Mononuclear cell (primary cell): ENCODE data around the gene SVIL. TPM values are rescaled to one million over a fixed set of nuclear protein-coding genes. Genes with fewer than 3 reads are reported as not detected.

Experiments used
- H3K27me3 ChIP-seq: 2 replicates; pipeline ENCODE4 v1.6.0; 2011; ENCODE audit warnings: low read length, control low read depth; ENCODE audit not compliant: insufficient read depth
- H3K4me1 ChIP-seq: 2 replicates; pipeline ENCODE4 v1.5.1; 2011; ENCODE audit warnings: mild to moderate bottlenecking, low read length, control low read depth; ENCODE audit not compliant: insufficient read depth
- H3K4me3 ChIP-seq: 2 replicates; pipeline ENCODE4 v1.5.1; 2011; ENCODE audit warnings: mild to moderate bottlenecking, low read length, moderate library complexity
- H3K9me3 ChIP-seq: 2 replicates; pipeline ENCODE4 v1.5.1; 2011; ENCODE audit warnings: low read depth, mild to moderate bottlenecking, control low read depth, low read length
- total RNA-seq: library from RNA; depleted of rRNA; stranded (reverse); fragments of >200 nt; gene quantifications from one replicate; pipeline ENCODE4 v1.2.3, GENCODE V29; 2012

The SVIL gene
- total RNA-seq, 1 donor: 39.5 TPM

DNA sequence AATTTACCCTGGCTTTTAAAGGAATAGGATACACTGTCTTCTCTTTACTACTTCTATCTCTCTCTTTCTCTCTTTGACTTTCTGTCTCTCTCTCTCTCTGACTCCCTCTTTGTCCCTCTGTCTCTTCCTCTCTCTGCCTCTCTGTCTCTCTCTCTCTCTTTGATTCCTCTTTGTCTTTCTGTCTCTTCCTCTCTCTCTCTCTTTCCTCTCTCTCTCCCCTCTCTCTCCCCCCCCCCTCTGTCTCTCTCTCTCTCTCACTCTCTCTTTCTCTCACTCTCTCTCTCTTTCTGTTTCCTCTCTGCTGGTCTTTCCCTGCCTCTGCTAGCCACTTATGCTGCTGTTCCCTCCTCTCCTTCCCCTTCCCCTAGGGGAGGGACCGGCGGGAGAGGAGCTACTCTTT, 196.9 kb downstream of the SVIL start:
- Histone ChIP-seq H3K4me3 (no peak overlapping the region), H3K9me3 (no peaks in the 10 kb centered on the region), H3K27me3 (no peaks in the 10 kb centered on the region), H3K4me1 (no peaks in the 10 kb centered on the region)

DNA sequence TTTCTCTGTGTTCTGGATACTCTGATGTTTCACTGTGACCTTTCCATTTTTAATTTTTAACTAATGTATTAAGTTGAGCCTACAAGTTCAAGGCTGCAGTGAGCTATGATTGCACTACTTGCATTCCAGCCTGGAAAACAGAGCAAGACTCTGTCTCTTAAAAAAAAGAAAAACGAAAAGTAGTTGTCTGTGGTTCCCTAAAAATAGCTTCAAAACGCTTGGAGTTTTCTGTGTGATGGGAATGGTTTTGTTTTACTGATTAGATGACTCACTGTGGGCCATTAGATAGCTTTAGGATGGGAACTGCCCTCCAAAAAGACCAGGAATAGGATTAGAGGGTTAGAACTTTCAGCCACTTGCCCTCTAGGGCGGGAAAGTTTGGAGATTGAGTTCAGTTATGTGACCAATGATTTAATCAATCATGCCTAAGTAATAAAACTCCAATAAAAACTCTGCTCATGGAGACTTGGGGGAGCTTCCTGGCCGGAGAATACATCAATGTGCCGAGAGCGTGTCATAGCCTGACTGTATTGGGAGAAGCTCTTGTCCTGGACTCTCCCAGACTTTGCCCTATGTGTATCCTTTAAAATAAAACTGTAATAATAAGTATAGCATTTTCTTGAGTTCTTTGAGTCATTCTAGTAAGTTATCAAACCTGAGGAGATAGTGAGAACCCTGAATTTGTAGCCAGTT, 198.8 kb downstream of the SVIL start:
- Histone ChIP-seq H3K4me1 (no peaks in the 10 kb centered on the region), H3K4me3 (no peak overlapping the region), H3K9me3 (no peaks in the 10 kb centered on the region), H3K27me3 (no peaks in the 10 kb centered on the region)

DNA sequence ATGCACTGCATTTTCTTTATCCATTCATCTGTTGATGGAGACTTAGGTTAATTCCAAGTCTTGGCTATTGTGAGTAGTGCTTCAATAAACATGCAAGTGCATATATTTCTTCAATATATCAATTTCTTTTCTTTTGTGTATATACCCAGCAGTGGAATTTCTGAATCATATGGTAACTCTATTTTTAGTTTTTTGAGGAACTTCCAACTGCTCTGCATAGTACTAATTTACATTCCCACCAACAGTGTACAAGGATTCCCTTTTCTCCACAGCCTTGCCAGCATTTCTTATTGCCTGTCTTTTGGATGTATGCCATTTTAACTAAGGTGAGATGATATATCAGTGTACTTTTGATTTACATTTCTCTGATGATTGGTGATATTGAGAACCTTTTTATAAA, 200.7 kb downstream of the SVIL start:
- no peaks in the 10 kb centered on the region for H3K9me3 ChIP-seq
- no peak overlapping the region for H3K4me3 ChIP-seq
- H3K4me1 ChIP-seq: no peaks in the 10 kb centered on the region
- no peaks in the 10 kb centered on the region for H3K27me3 ChIP-seq

DNA sequence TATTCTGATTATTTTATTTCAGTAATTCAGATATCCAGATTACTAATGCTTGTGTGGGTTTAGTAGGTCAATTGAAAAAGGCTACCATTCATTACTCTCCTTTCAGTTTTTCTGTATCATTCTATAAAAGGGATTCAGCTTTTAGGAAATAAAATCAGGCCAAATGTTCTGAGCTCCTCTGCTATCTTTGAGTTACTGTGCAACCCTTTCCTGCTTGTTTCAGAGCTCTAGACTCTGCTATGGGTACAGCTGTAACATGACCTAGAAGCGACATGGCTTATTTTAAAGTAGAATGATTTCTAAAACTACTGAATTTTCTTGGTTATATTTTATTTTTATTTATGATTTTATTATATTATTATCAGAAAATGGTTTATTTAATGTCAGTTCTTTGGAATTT, 203.1 kb downstream of the SVIL start:
- Histone ChIP-seq H3K4me3 (no peak overlapping the region), H3K27me3 (no peaks in the 10 kb centered on the region), H3K4me1 (no peaks in the 10 kb centered on the region)

DNA sequence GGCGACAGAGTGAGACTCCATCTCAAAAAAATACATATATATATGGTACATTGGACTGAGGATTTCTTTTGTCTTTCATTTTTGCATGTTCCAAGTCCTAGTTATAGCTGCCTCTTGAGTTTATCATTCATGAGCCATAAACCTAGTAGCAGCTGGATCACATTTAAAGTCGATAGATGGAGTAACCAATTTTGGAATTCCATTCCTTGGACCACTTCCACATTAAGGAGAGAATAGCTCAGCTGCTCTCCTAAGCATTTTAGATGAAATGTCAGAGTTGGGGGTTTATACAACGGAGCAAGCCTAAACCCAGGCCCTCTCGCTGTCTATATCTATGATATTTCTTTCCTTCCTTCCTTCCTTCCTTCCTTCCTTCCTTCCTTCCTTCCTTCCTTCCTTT, 204.7 kb downstream of the SVIL start:
- Histone ChIP-seq H3K27me3 (no peaks in the 10 kb centered on the region), H3K4me3 (no peak overlapping the region), H3K4me1 (no peaks in the 10 kb centered on the region), H3K9me3 (no peaks in the 10 kb centered on the region)

More for the DNA sequence above, 203.1 kb downstream of the SVIL start:
- no peaks in the 10 kb centered on the region for H3K9me3 ChIP-seq

DNA sequence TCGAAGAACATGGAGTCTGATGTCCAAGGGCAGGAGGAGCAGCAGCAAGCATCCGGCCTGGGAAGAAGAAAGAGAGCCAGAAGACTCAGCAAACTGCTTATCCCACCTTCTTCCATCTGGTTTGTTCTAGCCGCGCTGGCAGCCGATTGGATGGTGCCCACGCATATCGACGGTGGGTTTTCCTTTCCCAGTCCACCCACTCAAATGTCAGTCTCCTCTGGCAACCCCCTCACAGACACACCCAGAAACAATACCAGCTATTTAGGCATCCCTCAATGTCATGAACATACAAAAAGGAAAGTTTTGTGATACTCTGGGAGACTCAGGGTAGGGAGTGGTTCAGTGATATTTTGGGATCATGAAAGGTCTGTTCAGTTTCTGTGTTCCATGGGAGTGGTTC, 206.3 kb downstream of the SVIL start:
- Histone ChIP-seq H3K4me1 (no peaks in the 10 kb centered on the region), H3K4me3 (no peak overlapping the region), H3K27me3 (no peaks in the 10 kb centered on the region), H3K9me3 (no peaks in the 10 kb centered on the region)

DNA sequence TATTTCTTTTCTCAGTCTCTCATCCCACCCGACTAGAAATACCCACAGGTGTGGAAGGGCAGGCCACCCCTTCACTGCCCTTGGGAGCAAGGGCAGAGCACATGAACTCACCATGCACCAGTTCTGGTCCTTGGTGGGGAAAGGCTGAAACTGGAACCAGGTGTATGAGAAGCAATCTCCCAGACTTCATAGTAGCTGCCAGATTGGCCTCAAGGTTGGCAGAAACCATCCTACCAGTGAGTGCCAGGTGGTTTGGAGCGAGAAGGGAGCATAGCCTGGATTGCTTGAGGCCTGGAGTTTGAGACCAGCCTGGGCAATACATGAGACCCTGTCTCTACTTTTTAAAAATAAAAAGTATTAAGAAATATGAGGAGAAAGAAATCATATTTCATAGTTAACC, 207.1 kb downstream of the SVIL start:
- H3K4me1 ChIP-seq: no peaks in the 10 kb centered on the region
- no peaks in the 10 kb centered on the region for H3K27me3 ChIP-seq
- no peaks in the 10 kb centered on the region for H3K9me3 ChIP-seq
- H3K4me3 ChIP-seq: no peak overlapping the region

DNA sequence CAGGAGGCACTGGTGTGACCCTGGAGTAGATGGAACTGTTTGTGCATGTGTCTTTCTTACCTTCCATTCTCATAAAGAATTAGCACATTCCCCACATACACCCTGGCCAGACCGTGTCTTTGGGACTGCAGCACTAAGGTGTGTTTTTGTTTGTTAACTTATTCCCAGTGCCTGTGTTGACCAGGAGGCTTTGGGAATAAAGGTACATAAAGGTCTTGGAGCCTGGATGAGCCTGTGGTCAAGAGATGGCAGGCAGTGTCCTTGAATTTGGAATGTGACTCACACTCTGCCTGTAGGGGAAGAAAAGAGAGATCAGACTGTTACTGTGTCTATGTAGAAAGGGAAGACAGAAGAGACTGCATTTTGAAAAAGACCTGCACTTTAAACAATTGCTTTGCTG, 208.4 kb downstream of the SVIL start:
- H3K9me3 ChIP-seq: no peaks in the 10 kb centered on the region
- no peak overlapping the region for H3K4me3 ChIP-seq
- H3K4me1 ChIP-seq: no peaks in the 10 kb centered on the region

DNA sequence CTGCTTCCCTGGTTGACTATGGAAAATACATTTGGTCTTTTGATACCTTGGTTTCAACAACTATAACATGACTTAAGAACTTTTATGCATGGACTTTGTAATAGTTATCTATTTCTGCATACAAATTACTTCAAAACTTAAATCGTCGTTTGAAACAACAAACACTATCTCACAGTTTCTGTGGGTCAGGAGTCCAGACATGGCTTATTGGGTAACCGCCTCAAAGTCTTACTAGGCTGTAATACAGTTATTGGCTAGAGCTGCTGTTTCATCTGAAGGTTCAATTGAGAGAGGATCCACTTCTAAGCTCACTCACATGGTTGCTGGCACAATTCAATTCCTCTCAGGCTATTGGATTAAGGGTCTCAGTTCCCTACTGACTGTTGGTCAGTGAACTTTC, 210.8 kb downstream of the SVIL start:
- H3K9me3 ChIP-seq: no peaks in the 10 kb centered on the region
- no peaks in the 10 kb centered on the region for H3K4me1 ChIP-seq

More for the DNA sequence above, 208.4 kb downstream of the SVIL start:
- no peaks in the 10 kb centered on the region for H3K27me3 ChIP-seq

DNA sequence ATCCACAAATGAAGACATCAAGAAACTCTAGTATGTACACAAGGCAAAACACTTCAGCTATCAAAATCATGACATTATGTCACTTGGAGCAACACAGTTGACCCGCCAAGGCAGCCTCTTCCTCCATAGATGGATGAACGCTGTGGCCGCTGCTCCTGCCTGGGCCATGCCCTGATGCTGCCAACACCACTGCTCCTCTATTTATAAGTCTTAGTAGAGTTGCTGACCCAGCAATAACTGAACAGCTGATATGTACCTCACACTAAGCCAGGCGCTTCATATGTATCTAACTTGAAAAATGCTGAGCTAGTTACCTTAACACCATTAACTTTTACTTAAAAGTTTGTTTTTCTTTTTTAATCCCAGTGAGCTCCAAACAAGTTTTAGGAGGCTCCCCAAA, 214.0 kb downstream of the SVIL start:
- H3K4me1 ChIP-seq: no peaks in the 10 kb centered on the region
- H3K4me3 ChIP-seq: no peak overlapping the region
- H3K9me3 ChIP-seq: no peaks in the 10 kb centered on the region
- no peaks in the 10 kb centered on the region for H3K27me3 ChIP-seq

More for the DNA sequence above, 210.8 kb downstream of the SVIL start:
- H3K27me3 ChIP-seq: no peaks in the 10 kb centered on the region
- no peak overlapping the region for H3K4me3 ChIP-seq

DNA sequence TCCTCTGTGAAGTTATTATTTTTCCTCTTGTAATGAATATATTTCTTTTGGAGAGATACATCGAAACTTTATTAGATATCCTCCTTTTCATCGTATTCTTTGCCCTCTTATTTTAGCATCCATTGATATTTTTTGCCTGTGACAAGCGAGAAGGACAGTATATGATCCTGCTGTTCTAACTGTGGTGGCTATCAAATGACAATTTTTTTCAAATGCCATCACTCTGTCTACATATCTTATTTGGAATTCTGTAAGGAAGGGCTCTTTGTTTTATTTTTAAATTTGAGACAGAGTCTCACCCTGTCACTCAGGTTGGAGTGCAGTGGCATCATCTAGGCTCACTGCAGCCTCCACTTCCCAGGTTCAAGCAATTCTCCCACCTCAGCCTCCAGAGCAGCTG, 217.4 kb downstream of the SVIL start:
- Histone ChIP-seq H3K4me3 (no peak overlapping the region), H3K9me3 (no peaks in the 10 kb centered on the region), H3K4me1 (peaks cover 8% of the 10 kb centered on the region), H3K27me3 (no peaks in the 10 kb centered on the region)

DNA sequence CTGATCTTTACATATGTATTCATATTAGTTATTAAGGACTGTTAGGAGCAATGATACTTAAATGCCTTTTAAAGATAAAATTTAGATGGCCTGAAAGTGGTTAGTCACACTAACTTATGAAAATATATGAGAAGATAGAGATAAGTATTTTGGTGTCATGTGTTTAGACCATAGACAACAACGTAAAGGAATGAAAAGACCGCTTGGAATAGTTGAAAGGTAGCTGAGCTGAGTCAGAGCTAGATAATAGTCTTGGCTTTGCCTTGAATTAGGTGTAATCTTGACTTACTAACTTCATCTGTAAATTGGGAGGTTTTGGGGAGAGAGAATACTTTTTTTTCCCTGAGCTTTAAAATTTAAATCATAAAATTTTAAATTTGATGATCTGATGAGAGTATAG, 218.9 kb downstream of the SVIL start:
- no peaks in the 10 kb centered on the region for H3K9me3 ChIP-seq
- H3K27me3 ChIP-seq: no peaks in the 10 kb centered on the region
- no peak overlapping the region for H3K4me3 ChIP-seq
- H3K4me1 ChIP-seq: peaks cover 16% of the 10 kb centered on the region

DNA sequence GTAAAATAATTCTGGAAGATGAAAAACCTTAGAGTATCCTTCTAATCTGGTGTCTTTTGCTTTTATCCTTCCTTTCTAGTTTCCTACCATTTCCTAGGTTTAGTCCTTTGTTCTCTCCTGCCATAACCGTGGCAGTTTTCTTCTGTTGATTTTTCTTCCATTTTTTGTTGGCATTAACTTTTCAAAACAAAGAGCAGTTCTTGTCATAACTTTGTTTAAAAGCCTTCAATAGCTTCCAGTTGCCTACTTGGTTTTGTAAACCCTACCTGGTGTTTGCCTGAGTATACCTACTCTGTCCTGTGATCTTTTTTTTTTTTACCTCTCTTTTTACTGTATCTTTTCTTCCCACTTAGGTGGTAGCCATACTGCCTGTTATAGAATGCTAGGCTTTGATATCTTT, 220.3 kb downstream of the SVIL start:
- Histone ChIP-seq H3K9me3 (no peaks in the 10 kb centered on the region), H3K4me1 (peaks cover 25% of the 10 kb centered on the region), H3K27me3 (no peaks in the 10 kb centered on the region), H3K4me3 (no peak overlapping the region)

DNA sequence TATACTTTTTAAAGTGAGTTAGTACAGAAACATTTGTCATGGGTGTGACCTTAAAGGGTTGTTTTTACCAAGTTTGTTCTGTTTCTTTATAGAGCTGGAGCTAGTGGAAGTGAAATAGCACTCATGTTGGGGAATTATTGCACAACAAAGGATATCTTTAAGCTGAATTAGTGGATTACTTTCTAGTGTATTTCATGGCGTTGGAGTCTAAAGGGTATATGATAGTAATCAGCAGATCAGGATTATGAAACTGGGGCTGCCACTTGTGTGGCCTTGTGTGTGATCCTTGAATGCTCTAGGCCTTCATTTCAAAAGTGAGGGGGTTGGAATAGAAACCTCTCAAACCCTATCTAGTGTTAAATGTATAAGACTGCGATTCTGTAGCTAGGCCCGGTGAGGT, 222.3 kb downstream of the SVIL start:
- peaks cover 31% of the 10 kb centered on the region for H3K4me1 ChIP-seq
- no peaks in the 10 kb centered on the region for H3K9me3 ChIP-seq
- no peak overlapping the region for H3K4me3 ChIP-seq
- no peaks in the 10 kb centered on the region for H3K27me3 ChIP-seq

DNA sequence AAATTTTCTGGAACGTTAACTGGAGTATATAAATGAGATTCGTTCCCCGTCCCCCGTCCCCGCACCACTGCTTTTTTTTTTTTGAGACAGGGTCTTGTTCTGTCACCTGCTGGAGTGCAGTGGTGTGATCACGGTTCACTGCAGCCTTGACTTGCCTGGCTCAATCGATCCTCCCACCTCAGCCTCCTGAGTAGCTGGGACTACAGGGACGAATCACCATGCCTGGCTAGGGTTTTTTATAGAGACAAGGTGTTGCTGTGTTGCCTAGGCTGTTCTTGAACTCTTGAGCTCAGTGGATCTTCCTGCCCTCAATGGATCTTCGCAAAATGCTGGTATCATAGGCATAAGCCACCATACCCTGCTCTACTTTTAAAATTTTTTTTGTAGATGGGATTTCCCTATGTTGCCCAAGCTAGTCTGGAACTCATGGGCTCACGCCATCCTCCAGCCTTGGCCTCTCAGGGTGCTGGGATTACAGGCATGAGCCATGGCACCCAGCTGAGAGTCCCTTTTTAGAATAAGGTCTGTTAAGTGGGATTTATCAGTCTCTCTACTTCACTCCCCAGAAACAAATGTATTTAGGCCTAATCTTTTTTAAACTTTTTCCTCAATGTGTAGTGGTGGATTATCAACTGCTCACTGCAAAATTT, 223.0 kb downstream of the SVIL start:
- Histone ChIP-seq H3K4me1 (peaks cover 31% of the 10 kb centered on the region), H3K9me3 (no peaks in the 10 kb centered on the region), H3K27me3 (no peaks in the 10 kb centered on the region), H3K4me3 (no peak overlapping the region)
